HUES48 (cell line): ENCODE data around the gene ACSF3.

Source experiments
- H3K27ac ChIP-seq: one replicate; pipeline ENCODE4 v1.7.0; 2013; ENCODE audit warnings: low read depth, low read length, inconsistent platforms
- H3K27me3 ChIP-seq: 2 replicates; pipeline ENCODE4 v1.6.1; 2013; ENCODE audit warnings: mild to moderate bottlenecking, low read length; ENCODE audit not compliant: control insufficient read depth, insufficient read depth
- H3K36me3 ChIP-seq: 2 replicates; pipeline ENCODE4 v1.6.1; 2013; ENCODE audit warnings: low read length; ENCODE audit not compliant: control insufficient read depth, insufficient read depth
- H3K4me1 ChIP-seq: 2 replicates; pipeline ENCODE4 v1.6.1; 2013; ENCODE audit warnings: mild to moderate bottlenecking, low read length; ENCODE audit not compliant: control insufficient read depth, insufficient read depth
- H3K4me3 ChIP-seq: 2 replicates; pipeline ENCODE4 v1.5.1; 2013; ENCODE audit warnings: mild to moderate bottlenecking, low read depth, low read length
- H3K9ac ChIP-seq: 2 replicates; pipeline ENCODE4 v1.6.1; 2013; ENCODE audit warnings: mild to moderate bottlenecking, low read depth, low read length, moderate library complexity
- H3K9me3 ChIP-seq: 2 replicates; pipeline ENCODE4 v1.6.1; 2013; ENCODE audit warnings: low read length; ENCODE audit not compliant: control insufficient read depth, insufficient read depth

Gene ACSF3

GRCh38 chr16:89074803-89075688 lies 18.6 kb upstream of the ACSF3 start:
- Histone ChIP-seq H3K36me3 (no peaks in the 10 kb centered on the region), H3K9ac (no peak overlapping the region), H3K9me3 (peaks cover 30% of the 10 kb centered on the region)

GRCh38 chr16:89076159-89076558 lies 17.5 kb upstream of the ACSF3 start:
- no peak overlapping the region for H3K27ac ChIP-seq
- H3K9ac ChIP-seq: no peak overlapping the region
- no peaks in the 10 kb centered on the region for H3K4me1 ChIP-seq
- H3K4me3 ChIP-seq: peak overlapping the region; percentile 16; the same call in 1 of the 2 replicates
- no peaks in the 10 kb centered on the region for H3K36me3 ChIP-seq
- H3K27me3 ChIP-seq: no peaks in the 10 kb centered on the region
- peaks cover 30% of the 10 kb centered on the region for H3K9me3 ChIP-seq

More at GRCh38 chr16:89074803-89075688, 18.6 kb upstream of the ACSF3 start:
- H3K4me3 ChIP-seq: no peak overlapping the region
- no peaks in the 10 kb centered on the region for H3K4me1 ChIP-seq
- no peak overlapping the region for H3K27ac ChIP-seq
- no peaks in the 10 kb centered on the region for H3K27me3 ChIP-seq

- Histone ChIP-seq H3K27ac (no peak overlapping the region), H3K9ac (no peak overlapping the region), H3K9me3 (peaks cover 30% of the 10 kb centered on the region), H3K4me3 (no peak overlapping the region), H3K27me3 (no peaks in the 10 kb centered on the region), H3K36me3 (no peaks in the 10 kb centered on the region), H3K4me1 (no peaks in the 10 kb centered on the region)
These were observed 16.6 kb upstream of the ACSF3 start for GRCh38 chr16:89077076-89077475.

GRCh38 chr16:89078172-89078571 lies 15.5 kb upstream of the ACSF3 start:
- peaks cover 30% of the 10 kb centered on the region for H3K9me3 ChIP-seq
- no peak overlapping the region for H3K9ac ChIP-seq
- no peak overlapping the region for H3K4me3 ChIP-seq
- no peaks in the 10 kb centered on the region for H3K4me1 ChIP-seq
- H3K27ac ChIP-seq: no peak overlapping the region
- H3K27me3 ChIP-seq: no peaks in the 10 kb centered on the region
- no peaks in the 10 kb centered on the region for H3K36me3 ChIP-seq

- no peak overlapping the region for H3K4me3 ChIP-seq
- H3K36me3 ChIP-seq: no peaks in the 10 kb centered on the region
- H3K9me3 ChIP-seq: peaks cover 21% of the 10 kb centered on the region
- no peak overlapping the region for H3K27ac ChIP-seq
- H3K27me3 ChIP-seq: no peaks in the 10 kb centered on the region
- H3K4me1 ChIP-seq: no peaks in the 10 kb centered on the region
- H3K9ac ChIP-seq: no peak overlapping the region
These were observed 14.1 kb upstream of the ACSF3 start for GRCh38 chr16:89079434-89079980.

- Histone ChIP-seq H3K9ac (no peak overlapping the region), H3K4me3 (no peak overlapping the region), H3K27me3 (no peaks in the 10 kb centered on the region), H3K9me3 (peaks cover 13% of the 10 kb centered on the region), H3K36me3 (no peaks in the 10 kb centered on the region), H3K27ac (no peak overlapping the region), H3K4me1 (no peaks in the 10 kb centered on the region)
These were observed 13.3 kb upstream of the ACSF3 start for GRCh38 chr16:89080196-89080853.

- Histone ChIP-seq H3K27ac (no peak overlapping the region), H3K4me3 (no peak overlapping the region), H3K9me3 (peaks cover 1% of the 10 kb centered on the region), H3K36me3 (no peaks in the 10 kb centered on the region), H3K4me1 (no peaks in the 10 kb centered on the region), H3K27me3 (no peaks in the 10 kb centered on the region), H3K9ac (no peak overlapping the region)
These were observed 12.1 kb upstream of the ACSF3 start for GRCh38 chr16:89081556-89081955.

GRCh38 chr16:89084411-89084810 lies 9.2 kb upstream of the ACSF3 start:
- Histone ChIP-seq H3K4me3 (no peak overlapping the region), H3K36me3 (no peaks in the 10 kb centered on the region), H3K27me3 (no peaks in the 10 kb centered on the region), H3K27ac (no peak overlapping the region), H3K9me3 (no peaks in the 10 kb centered on the region), H3K4me1 (peaks cover 3% of the 10 kb centered on the region; the same call in 1 of the 2 replicates), H3K9ac (no peak overlapping the region)

- H3K4me1 ChIP-seq: peaks cover 3% of the 10 kb centered on the region; the same call in 1 of the 2 replicates
- no peaks in the 10 kb centered on the region for H3K27me3 ChIP-seq
- H3K9me3 ChIP-seq: no peaks in the 10 kb centered on the region
- no peaks in the 10 kb centered on the region for H3K36me3 ChIP-seq
- H3K9ac ChIP-seq: no peak overlapping the region
- no peak overlapping the region for H3K27ac ChIP-seq
- H3K4me3 ChIP-seq: no peak overlapping the region
These were observed 8.6 kb upstream of the ACSF3 start for GRCh38 chr16:89084814-89085612.

- no peak overlapping the region for H3K4me3 ChIP-seq
- H3K36me3 ChIP-seq: no peaks in the 10 kb centered on the region
- no peaks in the 10 kb centered on the region for H3K9me3 ChIP-seq
- H3K27me3 ChIP-seq: 0 out of 2 replicates have a peak, but pooled peaks cover 4% of the 10 kb centered on the region
- no peak overlapping the region for H3K9ac ChIP-seq
- peaks cover 3% of the 10 kb centered on the region; the same call in 1 of the 2 replicates for H3K4me1 ChIP-seq
- H3K27ac ChIP-seq: no peak overlapping the region
These were observed 7.9 kb upstream of the ACSF3 start for GRCh38 chr16:89085755-89086154.
